Pancreas (tissue), 10 donors: ENCODE results near the gene FAM174C. TPM values are rescaled to one million over a fixed set of nuclear protein-coding genes. Genes with fewer than 3 reads are reported as not detected.
A peak's percentile ranks its signal among the peaks of the same experiment; 100 is the strongest.

Experiments
- ATAC-seq, 4 donors: fragments of 200-7000 bp; cut with Tn5 transposase; one replicate each; pipeline versions ENCODE4 v1.8.0 to v1.9.1; 2020; ENCODE audit warnings: mild to moderate bottlenecking in 4 of 4, moderate library complexity in 4 of 4
- DNase-seq, 6 donors: peaks; one replicate each; pipeline ENCODE4 v3.0.0-alpha.2; 2020
- FAIRE-seq: peaks from 2 replicates; lab custom pipeline; 2012; peaks lifted over from hg19 to GRCh38; lab: Jason Lieb, UNC
- H3K27ac ChIP-seq, 4 donors: fragments of 200-600 bp; sonication (generic); 1 replicate in 3 of 4; 2 replicates in 1 of 4; pipeline versions ENCODE4 v1.5.0 to v1.8.0; 2020
- H3K27me3 ChIP-seq, 4 donors: fragments of 200-600 bp; one replicate each; pipeline ENCODE4 v1.8.0; 2021
- H3K36me3 ChIP-seq, 3 donors: fragments of 200-600 bp; sonication (generic) in 1 of 3; one replicate each; pipeline versions ENCODE4 v1.5.0 to v1.8.0; 2020 to 2021
- H3K4me1 ChIP-seq, 3 donors: fragments of 200-600 bp; one replicate each; pipeline ENCODE4 v1.8.0; 2021
- H3K4me3 ChIP-seq, 4 donors: fragments of 200-600 bp; sonication (generic) in 2 of 4; one replicate each; pipeline versions ENCODE4 v1.5.0 to v1.8.0; 2020 to 2021
- H3K9me3 ChIP-seq, 4 donors: fragments of 200-600 bp; one replicate each; pipeline ENCODE4 v1.8.0; 2021
- CTCF ChIP-seq, 4 donors: fragments of 200-600 bp; sonication (generic) in 3 of 4; IDR thresholded peaks; one replicate each; pipeline versions ENCODE4 v1.5.0 to v1.8.0; 2021; ENCODE audit warnings: antibody characterized with exemption in 4 of 4
- WGBS, 2 donors: extraction: QIAGEN DNeasy Blood & Tissue Kit; methylation state at CpG; one replicate each; pipeline ENCODE4 v1.1.7; 2013; 5-methylcytosine and 5-hydroxymethylcytosine counted together
- intact Hi-C, 3 donors: fragments of 100-400 bp; cut with DNase I; formaldehyde crosslinking; loops; one replicate each; pipeline versions ENCODE4 v1.11.1 to v1.14.2; 2022
- polyA plus RNA-seq, 2 donors: library from polyadenylated mRNA; stranded (reverse); fragments of 200-250 nt; gene quantifications; one replicate each; pipeline ENCODE4 v1.2.3, GENCODE V29; 2013
- total RNA-seq, 6 donors: library from RNA; stranded (reverse); fragmentation: NEBNext Ultra II Directional in 4 of 6; extraction: Animal tissue kit (Norgen Biotek cat#: 25700) in 4 of 6; gene quantifications; one replicate each; pipeline versions ENCODE4 v1.2.1 to v1.2.4, GENCODE V29; 2021 to 2023
- donor health status: healthy with polysubstance abuse.
- donor health status: DM: no; HTN: no; CAD: no; lungs with moderate emphysema.
- donor health status: DM: no; HTN: no; CAD: no.
- donor health status: control.
- donor health status: control.
- donor health status: Bipolar disorder and iron deficiency.
- donor health status: DM: yes; HTN: yes; CAD: no.
- donor health status: DM: no; HTN: no; CAD: no.
- donor health status: DM: no; HTN: no; CAD: no.
- donor health status: DM: yes; HTN: yes; CAD: no.

Gene FAM174C
- total and polyA plus RNA-seq, 8 donors = 16.1 to 83.4 (median 25.4) TPM

GRCh38 chr19:1289686-1290025 is 14.3 kb downstream of the FAM174C start:
- FAIRE-seq = no peak
- DNase-seq = peak in 2 of 6 donors; percentile 23 to 62
- intact Hi-C loops = no loop called here

GRCh38 chr19:1290196-1290702 is 14.9 kb downstream of the FAM174C start:
- intact Hi-C loops = no loop called here
- WGBS, 2 donors = 70 to 84% methylated on average over 23 to 24 of the region's 24 CpGs
- no peak for TF ChIP-seq CTCF (IDR thresholded peaks at IDR 0.05)
- ATAC-seq (no peak), DNase-seq (peak in 2 of 6 donors; percentile 22 to 67), FAIRE-seq (no peak)
- Histone ChIP-seq H3K36me3 (no peaks in the 10 kb centered on the region), H3K4me1 (no peaks in the 10 kb centered on the region), H3K27ac (no peak overlapping the region), H3K9me3 (no peaks in the 10 kb centered on the region), H3K4me3 (no peak overlapping the region), H3K27me3 (peaks cover 0 to 25% (median 9%) of the 10 kb centered on the region in 4 donors)

More at GRCh38 chr19:1289686-1290025, 14.3 kb downstream of the FAM174C start:
- H3K9me3 ChIP-seq = no peaks in the 10 kb centered on the region
- ATAC-seq = no peak
- no peak for TF ChIP-seq CTCF (IDR thresholded peaks at IDR 0.05)
- no peak overlapping the region for H3K27ac ChIP-seq
- H3K27me3 ChIP-seq = peaks cover 0 to 21% (median 8%) of the 10 kb centered on the region in 4 donors
- H3K36me3 ChIP-seq = no peaks in the 10 kb centered on the region
- 64 to 78% methylated on average over 18 to 19 of the region's 19 CpGs for WGBS, 2 donors
- no peaks in the 10 kb centered on the region for H3K4me1 ChIP-seq
- no peak overlapping the region for H3K4me3 ChIP-seq

GRCh38 chr19:1290703-1291651 is 15.6 kb downstream of the FAM174C start:
- H3K9me3 ChIP-seq = no peaks in the 10 kb centered on the region
- ATAC-seq (no peak), FAIRE-seq (no peak), DNase-seq (peak in 2 of 6 donors; percentile 21 to 69)
- intact Hi-C loops = no loop called here
- H3K27ac ChIP-seq = no peak overlapping the region
- no peaks in the 10 kb centered on the region for H3K4me1 ChIP-seq
- H3K27me3 ChIP-seq = peaks cover 0 to 25% (median 9%) of the 10 kb centered on the region in 4 donors
- 54 to 67% methylated on average over 40 of the region's 40 CpGs for WGBS, 2 donors
- no peak overlapping the region for H3K4me3 ChIP-seq
- H3K36me3 ChIP-seq = no peaks in the 10 kb centered on the region
- TF ChIP-seq CTCF (IDR thresholded peaks at IDR 0.05) = no peak

- 50 to 62% methylated on average over 25 of the region's 25 CpGs for WGBS, 2 donors
- H3K27ac ChIP-seq = no peak overlapping the region
Observed at GRCh38 chr19:1291761-1292418, 16.6 kb downstream of the FAM174C start.

More at GRCh38 chr19:1291761-1292418, 16.6 kb downstream of the FAM174C start:
- no peaks in the 10 kb centered on the region for H3K36me3 ChIP-seq
- no peaks in the 10 kb centered on the region for H3K9me3 ChIP-seq
- TF ChIP-seq CTCF (IDR thresholded peaks at IDR 0.05) = no peak
- ATAC-seq (no peak), FAIRE-seq (no peak), DNase-seq (peak in 2 of 6 donors; percentile 18 to 45)
- intact Hi-C loops = no loop called here
- peaks cover 0 to 19% (median 8%) of the 10 kb centered on the region in 4 donors for H3K27me3 ChIP-seq
- H3K4me3 ChIP-seq = no peak overlapping the region
- no peaks in the 10 kb centered on the region for H3K4me1 ChIP-seq
